GM18499 (cell line): ENCODE data around the gene CD180.

Experiments
- ATAC-seq: cut with Tn5 transposase; IDR thresholded peaks from one replicate; pipeline ENCODE4 v1.9.1; 2021; ENCODE audit warnings: moderate number of reproducible peaks; ENCODE audit not compliant: insufficient read depth, unreplicated experiment

CD180 gene

DNA sequence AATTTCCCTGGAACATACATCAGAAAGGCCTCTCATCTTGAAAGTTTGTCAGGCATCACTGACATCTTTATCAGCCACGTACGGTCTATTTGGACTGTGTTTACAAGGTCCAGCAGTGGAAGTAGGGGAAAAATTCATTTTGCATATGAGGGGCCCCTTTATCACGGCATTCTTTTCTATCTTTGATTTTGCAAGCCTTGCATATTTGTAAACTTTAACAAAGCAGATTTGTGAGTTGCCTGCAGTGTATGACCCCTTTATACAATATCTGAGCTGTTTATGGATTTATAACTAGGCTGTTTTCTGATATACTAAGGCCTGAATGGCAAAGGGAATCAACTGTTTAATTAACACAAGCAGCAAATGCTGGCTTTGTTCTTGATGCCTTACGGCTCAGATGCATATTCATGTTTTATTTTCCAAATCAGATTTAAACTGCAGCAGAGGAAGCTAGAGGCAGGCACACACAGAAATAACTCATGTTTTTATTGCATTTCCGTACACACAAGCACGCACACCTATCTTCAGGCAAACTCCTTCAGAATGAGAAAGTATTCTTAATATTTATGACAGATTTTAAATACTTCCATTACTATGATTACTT is 61.1 kb downstream of the CD180 start:
- ATAC-seq, result no peak

DNA sequence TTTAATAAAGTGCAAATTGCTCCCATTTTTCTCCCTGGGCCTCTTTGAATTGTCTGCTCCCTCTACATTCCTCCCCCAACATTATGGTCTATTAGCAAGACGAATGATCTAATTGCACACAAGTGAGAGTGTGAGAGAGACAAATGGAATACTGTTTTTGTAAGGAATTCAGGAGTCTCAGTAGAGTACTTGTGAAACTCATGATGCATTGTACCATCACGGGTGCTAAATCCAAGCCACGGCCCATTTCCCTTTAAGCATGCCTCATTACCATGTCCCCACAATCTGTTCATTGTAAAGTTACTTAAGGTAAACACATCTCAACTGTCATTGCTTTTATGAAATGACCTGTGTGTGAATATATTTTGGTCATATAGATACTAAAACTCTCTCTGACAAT is 62.8 kb downstream of the CD180 start:
- ATAC-seq, result no peak

DNA sequence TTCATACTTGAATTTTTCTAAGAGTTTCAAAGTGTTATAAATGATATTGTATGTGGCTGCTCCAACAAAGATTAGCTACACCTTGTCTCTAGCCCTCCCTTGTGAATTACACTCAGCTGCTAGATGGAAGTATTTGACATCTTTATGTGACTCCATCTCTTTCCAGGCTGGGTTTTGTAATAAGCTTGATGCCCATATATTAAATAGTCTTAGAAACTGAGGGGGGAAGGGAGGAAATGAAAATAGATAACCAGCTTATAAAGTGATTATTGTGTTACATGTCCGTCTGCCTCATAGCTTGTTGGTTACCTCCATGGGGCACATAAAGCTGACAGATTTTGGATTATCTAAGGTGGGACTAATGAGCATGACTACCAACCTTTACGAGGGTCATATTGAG is 63.4 kb downstream of the CD180 start:
- no peak for ATAC-seq

DNA sequence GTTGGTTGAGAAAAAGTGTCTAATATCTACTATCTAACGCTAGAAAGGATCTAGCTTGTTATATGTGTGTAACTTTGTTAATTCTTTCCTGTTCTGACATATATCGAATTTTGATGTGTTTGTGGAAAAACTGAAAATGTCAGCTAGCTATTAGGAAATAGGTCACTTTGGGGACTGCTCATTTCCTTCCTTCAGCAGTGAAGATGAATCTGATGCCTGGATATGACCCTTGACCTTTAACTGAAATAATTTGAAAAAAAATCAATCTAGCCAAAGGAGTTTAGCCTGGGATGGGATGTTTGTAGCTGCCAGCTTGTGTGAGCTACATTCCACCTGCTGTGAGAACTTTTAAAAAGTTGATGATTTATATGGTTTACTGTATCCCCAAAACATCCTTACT is 66.8 kb downstream of the CD180 start:
- no peak for ATAC-seq
